CD1c-positive myeloid dendritic cell (primary cell): ENCODE data around the gene SNX9.

Experiments used
- DNase-seq: peaks from one replicate; pipeline ENCODE4 v3.0.0-alpha.2; 2016; ENCODE audit errors: extremely low spot score

SNX9 gene

DNA sequence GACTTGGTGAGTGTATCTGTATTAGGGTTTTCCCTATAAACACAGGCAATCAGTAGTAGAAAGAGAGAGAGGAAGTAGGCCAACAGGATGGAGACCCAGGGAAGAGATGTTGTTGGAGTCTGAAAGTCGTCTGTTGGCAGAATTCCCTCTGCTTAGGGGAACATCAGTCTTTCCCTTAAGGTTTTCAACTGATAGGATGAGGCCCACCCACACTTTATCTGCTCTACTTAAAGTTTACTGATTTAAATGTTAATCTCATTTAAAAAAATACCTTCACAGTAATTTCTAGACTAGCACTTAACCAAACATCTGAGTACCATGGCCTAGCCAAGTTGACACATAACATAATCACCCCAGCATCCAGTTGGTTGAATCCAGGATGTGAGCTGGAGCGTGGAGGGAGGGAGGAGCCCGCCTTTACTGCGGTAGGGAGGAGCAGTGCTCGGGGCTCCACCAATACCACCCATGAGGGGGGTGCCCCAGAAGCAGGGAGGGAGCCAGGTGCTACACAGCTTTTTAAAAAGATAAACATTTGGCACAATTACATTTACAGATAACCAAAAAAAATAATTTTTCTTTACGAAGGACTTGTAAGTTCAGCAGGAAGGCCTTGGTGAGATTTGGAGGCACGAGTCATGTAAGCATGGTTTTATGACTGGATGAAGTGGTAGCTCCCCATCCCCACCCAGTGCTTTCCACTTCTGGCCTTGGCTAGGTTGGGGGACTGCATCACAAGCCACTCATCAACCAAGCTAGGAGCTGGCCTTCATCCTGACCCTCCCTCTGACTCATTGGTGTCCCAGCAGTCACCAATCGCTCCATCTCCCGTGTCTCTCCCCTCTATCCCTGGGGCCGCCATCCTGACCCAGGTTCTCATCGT lies 18.4 kb upstream of the SNX9 start:
- no peak for DNase-seq

DNA sequence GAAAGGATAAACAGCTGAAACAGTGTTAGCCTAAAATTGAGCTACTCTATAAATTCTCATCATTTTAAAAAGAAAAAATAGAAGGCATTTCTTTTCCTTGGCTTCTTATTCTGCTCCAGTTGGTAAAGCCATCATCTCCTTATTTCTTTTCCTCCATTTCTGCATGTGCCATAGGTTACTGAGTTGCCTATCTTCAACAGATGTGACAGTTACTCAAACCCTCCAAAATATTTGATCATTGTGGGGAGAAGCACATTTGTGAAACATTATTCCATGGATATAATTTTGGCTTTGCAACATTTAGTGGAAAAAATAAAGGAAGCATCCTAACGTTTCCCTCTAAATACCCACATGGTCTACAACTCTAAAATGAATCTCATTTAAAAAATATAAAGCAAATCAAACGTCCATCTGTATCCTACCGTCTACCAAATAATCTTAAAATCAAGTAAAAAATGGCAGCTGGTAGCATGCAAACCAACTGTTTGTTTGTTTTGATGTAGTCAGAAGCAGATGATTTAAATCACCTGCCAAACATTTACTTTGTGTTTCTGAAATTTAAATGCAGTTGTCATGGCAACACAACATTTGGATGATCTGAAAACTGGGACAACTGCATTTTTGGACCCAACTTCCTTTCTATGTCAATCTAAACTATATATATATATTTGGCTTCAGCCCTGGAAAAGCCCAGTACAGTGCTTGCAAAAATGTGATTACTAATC lies 16.8 kb upstream of the SNX9 start:
- no peak for DNase-seq

DNA sequence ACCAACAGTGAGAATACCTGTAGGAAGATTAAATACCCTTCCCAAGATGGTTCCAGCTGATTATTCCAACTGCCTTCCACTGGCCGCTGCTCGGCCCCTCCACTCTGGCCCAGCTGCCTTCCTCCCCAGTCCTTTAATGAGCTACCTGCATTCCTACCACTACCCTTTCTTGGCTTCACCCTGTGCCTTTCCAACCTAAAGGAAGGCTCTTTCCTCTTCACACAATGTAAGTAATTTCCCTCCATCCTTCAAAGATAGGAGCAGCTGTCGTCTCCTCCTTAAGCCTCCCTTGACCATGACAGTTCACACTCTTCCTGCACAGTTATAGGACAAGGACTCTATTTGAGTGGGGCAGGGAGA lies 16.2 kb upstream of the SNX9 start:
- DNase-seq: no peak

DNA sequence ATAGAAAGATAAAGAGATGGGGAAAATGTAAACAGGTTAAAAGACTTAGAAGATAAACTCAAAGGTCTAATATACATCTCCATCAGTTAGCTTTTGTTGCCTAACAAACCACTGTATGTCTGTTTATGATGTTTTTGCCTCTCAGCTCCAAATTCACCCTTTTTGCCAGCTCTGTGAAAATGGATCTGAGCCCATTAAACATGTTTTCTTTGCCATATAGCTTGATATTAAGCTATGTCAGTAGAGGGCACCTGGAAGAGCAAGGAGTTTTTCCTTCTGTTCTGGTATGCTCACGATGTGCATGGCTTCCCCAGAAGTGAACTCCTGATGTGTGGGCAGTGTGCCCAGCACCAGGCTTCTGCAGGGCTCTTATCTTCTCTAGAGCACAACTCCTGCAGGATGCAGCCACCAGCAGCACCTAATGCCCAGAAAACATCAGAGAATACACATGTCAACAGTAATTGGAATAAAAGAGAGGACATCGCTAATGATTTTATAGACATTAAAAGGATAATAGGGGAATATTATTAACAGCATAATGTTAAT lies 14.6 kb upstream of the SNX9 start:
- DNase-seq: no peak

DNA sequence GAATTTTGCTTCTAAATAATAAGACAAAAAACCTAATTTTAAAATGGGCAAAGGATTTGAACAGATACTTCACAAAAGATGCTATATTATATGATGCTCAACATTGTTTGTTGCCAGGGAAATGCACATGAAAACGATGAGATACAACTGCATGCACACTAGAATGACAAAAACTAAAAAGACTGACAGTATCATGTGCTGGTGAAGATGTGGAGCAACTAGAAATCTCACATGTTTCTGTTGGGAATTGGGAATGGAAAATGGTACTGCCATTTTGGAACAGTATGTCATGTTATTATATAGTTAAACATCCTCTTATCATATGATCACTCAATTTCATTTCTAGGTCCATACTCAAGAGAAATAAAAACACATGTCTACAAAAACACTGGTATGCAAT lies 13.4 kb upstream of the SNX9 start:
- DNase-seq: no peak

DNA sequence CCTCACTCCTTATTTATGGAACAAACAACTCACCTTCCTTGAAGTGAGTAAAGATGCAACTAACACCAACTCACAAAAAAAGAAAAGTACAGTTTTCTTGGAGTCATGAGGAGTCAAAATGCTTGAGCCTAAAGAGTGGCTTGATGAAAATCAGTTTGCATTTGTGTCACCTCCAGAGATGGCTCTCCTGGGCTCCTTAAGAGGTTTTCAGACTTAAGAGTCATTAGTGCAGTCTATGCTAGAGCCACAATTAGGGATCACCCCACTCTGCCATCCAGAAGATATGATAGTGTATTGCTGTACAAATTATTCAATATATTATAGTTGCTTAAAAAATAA lies 11.9 kb upstream of the SNX9 start:
- DNase-seq: no peak

DNA sequence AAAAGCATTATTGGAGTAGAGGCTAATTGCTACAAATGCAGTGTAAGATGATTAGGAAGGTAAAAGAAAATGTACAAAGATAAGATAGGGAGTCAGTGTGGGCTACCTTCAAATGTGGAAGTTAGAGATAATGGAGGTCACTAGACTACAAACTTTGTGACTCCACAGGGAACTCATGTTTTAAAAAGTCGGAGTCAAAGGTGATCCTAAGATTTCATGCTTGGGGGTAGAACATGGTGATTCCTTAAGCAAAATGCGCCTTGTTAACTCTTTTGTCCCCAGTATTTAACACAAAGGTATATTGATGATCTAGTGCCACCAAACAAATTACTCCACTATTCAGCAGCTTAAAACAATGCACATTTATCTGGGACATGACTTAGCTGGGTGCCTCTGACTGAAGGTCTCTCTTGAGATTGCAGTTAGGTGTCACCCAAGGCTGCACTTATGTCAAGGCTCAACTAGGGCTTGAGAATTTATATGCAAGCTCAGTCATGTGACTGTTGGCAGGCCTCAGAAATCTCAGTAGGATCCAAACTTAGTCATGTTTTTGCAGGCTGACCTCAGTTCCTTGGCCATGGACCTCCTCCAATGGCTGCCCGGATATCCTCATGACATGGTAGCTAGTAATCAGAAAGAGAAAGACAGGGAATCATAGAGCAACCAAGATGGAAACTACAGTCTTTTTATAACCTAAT lies 11.4 kb upstream of the SNX9 start:
- DNase-seq: no peak

DNA sequence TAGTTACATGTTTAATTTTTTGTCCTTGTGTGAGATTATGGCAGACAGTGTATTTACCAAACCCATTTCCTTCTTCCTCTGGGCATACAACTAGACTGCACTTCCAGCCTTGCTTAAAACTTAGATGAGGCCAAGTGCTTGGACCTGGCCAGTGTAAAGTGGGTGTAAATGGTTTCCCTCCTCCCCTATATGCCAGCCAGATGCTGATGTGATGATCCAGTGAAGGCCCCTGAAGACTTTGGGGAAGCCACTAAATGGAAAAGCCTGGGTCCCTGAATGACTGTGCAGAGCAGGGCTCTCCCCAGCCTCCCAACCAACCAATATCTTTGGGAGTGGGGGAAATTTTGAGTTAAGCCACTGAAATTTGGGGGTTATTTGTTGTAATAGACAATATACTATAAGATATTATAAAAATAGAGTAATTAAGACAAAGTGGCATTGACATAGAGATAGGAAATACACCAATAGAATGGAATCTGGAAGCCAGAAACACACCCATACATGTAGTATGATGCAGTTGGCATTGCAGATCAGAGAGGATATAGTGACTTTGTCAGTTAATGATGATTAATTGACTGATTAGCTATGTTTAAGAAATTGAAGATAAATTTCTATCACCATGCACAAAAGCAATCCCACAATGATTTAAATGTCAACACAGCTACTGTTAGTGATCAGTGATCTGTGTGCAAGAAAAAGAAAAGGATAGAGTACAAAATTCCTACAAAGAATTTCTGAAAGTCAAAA lies 10.4 kb upstream of the SNX9 start:
- no peak for DNase-seq

DNA sequence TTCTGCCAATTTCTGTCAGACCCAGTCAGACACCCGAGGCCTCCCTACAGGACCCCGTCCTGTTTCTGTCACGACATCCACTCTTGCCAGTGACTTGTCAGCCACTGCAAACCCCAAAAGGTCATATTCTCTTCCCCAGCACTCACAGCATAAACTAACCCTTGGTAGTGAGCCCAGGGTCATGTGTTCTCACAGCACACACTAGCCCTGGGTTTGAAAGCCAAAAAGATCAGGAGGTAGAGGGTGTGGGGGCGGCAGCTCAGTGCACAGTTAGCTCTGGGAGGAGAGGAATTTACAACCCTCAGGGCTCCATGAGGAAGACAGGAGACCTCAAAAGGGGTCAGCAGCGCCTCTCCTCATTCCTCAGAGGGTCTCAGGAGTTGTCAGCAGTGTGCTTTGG lies 9.9 kb upstream of the SNX9 start:
- no peak for DNase-seq

DNA sequence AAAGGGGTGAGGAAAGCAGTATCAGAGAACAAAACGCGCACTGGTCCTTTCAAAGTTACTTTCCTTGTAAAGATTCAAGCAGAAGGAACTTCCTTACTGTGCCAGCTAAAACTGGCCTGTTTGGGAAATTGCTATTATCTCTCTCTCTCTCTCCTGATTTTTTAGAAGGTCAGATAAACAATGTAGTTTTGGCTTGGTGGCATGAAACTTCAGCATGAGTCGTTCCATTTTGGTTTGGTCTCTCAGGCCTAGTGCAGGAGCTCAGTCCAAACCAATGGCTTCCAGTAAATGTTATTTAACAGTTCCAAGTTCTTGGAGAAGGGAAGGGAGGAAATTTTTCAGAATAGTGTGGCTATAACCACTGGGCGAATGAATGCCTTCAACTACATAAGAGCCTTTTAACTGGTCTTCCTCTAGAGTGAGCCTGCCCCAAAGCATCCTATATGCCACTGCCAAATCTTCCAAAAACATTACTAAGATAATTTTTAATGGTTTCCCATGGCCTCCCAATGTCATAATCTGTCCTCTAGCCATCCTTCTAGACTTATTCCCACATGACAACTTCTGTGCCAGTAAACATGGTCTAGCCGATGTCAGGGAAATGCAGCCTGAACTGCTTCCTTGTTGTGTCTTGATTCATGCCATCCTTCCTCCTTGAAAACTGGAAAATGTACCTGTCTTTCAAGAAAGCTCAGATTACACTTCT lies 9.1 kb upstream of the SNX9 start:
- DNase-seq: no peak

DNA sequence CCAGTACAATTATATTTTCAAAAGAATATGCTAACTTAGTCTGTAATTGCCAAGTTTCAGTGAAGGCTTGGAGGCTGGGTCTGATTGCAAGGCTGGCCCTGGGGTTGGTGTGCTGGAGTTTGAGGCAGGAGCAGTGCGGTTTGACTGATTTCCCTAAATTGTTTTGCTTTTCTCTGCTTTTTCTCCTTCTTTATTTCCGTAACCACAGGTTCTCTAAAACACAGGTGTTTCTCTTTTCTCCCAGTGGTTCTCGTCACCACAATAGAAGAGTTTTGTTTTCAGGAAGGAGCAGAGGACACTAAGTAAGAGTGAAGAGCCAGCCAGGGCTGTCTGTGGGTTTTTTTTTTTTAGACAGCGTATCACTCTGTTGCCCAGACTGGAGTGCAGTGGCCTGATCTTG lies 8.2 kb upstream of the SNX9 start:
- no peak for DNase-seq

DNA sequence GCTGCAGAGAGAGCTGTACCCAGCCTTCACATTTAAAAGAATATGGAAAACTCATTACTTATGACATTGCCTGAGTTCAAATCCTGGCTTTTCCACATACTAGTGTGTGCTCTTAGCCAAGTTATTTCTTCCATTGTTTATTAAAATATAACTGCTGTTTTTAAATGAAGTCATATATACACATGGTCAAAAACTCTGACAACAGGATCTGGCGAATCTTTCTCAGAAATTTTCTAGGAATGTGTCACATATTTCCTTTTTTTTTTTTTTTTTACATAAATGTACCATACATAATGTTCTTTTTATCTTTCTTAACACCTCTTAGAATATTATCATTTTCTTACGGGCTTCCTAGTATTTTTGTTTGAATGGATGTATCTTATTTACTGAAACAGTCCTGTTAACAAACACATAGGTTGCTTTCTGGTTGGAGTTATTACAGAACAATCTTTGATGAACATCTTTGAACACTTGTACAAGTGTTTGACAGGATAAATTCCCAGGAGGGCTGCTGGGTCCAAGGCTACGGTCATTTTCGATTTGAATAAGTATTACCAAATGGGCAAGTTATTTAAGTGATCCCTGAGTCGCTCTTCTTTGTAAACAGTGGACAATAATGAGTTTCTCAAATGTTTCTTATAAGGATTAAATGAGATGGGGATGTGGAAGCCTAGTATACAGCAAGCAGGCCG lies 1.6 kb upstream of the SNX9 start:
- DNase-seq: no peak

DNA sequence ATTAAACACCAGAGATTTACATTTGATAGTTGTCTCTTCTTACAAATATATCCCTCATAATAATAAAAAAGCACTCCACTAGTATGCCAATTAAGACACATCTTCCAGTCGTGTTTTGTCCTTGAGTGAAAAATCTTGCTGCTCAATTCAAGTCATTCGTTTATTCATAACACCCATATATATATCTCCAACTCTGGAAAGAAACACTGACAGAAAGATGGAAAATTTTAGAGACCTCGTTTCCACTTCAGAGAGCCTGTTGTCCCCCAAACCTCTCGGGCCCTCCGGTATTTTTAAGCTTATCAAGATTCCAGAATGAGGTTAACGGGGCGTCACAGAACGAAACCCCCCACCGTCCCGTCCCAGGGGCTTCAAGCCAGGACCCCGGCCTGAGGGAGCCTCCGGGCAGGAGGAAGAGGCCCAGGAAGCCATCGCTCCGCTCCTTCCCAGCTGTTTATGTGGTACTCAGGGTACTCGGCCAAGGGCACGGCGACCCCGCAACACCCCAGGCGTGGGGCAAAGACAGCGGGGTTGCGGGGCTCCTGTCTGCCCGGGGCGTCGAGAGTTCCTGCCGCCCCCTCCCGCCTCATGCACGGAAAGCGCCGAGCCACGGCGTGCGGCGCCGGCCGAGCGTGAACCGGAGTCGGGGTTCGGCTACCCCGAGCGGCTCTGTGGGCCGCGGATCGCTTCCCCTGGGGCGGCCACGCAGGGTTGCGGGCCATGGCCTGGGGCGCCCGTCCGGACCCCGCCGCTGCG lies 623 bp upstream of the SNX9 start:
- no peak for DNase-seq

DNA sequence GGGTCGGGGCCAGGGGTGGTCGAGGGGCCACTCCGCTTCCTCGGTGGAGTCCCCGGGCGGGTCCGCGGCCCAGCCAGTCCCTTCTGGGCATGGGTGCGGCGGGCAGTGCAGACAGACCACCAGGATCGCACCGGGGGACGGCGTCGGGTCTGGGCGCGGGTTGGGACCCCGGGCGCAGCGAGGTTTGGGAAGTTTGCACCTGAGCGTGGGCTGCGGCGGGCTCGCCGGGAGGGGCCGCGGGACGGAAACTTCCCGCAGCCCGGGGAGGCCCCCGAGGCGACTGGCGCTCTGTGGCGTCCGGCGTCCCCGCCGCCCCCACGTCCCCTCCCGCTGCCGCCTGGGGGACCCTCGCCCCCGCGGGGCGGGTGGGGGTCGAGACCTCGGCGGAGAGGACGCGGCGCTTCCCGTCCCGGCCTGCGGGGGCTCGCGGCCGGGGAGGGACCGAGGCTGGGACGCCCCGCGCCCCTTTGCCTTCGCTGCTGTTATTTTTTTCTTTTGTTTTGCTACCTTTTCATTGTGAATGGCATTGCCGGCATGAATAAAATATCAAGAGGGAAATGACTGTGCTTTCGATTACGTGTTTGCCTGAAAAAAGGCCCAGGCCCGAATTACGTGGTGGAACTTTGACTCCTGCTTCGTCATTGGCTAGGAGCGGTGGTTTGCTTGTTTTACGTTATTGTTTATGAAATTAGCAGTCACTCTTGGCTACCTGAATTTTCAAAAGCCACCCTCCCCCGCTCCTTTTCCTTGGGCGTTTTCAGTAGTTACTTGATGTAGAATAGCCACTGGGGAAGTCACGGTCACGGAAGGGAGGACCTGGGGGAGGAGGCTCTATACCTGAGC lies 703 bp downstream of the SNX9 start:
- peak; percentile 79 for DNase-seq

DNA sequence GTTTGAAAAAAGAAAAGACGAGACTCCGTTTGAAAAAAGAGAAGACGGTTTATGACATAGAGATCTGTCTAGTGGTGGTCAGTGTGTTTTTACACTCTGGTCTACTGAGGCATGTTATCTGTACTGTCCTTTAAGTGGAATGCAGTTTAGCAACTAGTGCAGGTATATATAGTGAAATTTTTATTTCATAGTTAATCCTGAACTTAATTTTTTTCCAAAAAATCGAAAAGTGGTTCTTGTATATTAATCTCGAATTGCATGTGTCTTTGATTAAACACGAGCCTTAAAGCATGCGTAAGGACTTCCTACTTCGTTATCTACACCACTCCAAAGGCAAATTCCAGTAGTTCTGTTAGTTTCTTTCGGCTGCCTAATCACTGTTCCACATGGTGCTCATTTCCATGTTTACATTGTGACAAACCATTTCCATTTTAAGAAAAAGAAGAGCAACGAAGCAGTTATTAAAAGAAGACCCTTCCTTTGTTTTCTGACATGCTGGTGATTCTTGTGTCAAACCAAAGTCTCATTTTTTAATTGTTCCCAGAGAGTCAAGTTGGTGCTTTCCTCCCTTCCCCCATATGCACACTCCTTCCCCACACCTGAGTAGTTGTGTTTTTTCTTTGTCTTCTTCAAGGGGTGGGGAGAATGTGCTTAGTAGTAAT lies 2.3 kb downstream of the SNX9 start:
- DNase-seq: no peak

DNA sequence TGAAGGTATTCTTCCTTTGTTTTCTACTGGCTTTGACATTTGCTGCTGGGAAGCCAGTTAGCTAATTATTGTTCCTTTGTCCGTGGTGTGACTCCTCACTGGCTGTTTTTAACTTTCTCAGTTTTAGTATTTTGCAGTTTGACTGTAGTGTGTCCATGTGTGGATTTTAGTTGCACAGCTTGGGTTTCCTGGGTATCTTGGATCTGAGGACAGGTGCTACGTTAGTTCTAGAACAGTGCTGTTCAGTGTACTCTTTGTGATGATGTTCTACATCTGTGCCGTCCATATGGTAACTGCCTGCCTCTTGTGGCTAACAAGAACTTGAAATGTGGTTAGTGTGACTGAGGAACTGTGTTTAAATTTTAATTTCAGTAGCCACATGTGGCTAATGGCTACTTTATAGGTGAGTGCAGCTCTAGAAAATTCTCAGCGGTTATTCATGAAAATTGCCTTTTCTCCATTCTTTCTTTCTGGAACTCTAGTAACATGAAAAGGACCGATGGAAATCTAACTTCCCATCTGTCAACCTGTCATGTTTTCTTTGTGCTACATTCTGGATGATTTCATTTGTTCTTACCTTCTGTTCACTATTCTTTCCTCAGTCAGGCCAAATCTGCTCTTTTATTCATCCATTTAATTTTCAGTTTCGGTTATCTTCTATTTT lies 7.4 kb downstream of the SNX9 start:
- DNase-seq: no peak

DNA sequence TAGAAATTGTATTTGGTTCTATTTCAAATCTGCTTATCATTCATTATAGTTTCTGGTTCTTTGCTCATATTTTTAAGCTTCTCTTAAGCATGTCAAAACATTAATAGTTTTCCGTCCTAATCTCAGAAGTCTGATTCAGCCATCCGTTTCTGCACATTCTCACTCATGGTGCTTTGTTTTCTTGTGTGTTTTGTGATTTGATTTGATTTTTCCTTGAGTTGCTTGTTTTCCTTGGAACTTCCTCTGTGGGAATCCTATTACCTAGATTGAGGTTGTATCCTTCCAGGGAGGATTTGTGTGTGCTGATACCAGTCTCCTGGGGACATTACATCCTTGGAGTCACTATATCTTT lies 7.9 kb downstream of the SNX9 start:
- DNase-seq: no peak
